Large intestine (tissue), 3 donors: ENCODE data around the gene STXBP6. TPM values are rescaled to one million over a fixed set of nuclear protein-coding genes. Genes with fewer than 3 reads are reported as not detected.

Source experiments
- DNase-seq, 2 donors: peaks; one replicate each; pipeline versions ENCODE4 v3.0.0 to v3.0.0-alpha.2; 2013
- H3K27ac ChIP-seq: one replicate; pipeline ENCODE4 v1.5.1; 2013; ENCODE audit warnings: low read length
- H3K27me3 ChIP-seq: 2 replicates; pipeline ENCODE4 v1.6.1; 2013; ENCODE audit warnings: low read length; ENCODE audit not compliant: control insufficient read depth, insufficient read depth
- H3K36me3 ChIP-seq: 2 replicates; pipeline ENCODE4 v1.6.1; 2013; ENCODE audit warnings: low read length; ENCODE audit not compliant: control insufficient read depth, insufficient read depth
- H3K4me1 ChIP-seq: one replicate; pipeline ENCODE4 v1.6.1; 2013; ENCODE audit warnings: low read length; ENCODE audit not compliant: control insufficient read depth, insufficient read depth
- H3K4me3 ChIP-seq: one replicate; pipeline ENCODE4 v1.5.1; 2013; ENCODE audit warnings: low read length
- H3K9me3 ChIP-seq: one replicate; pipeline ENCODE4 v1.6.1; 2013; ENCODE audit warnings: mild to moderate bottlenecking, low read depth, low read length, moderate library complexity; ENCODE audit not compliant: control insufficient read depth
- WGBS: methylation state at CpG from one replicate; pipeline ENCODE4 v1.1.5; 2013; ENCODE audit warnings: low lambda C conversion rate; ENCODE audit not compliant: insufficient coverage; 5-methylcytosine and 5-hydroxymethylcytosine counted together
- polyA plus RNA-seq: library from polyadenylated mRNA; unstranded; fragments of 120-200 nt; gene quantifications from one replicate; pipeline ENCODE4 v1.2.1, GENCODE V29; 2013

STXBP6 gene
- polyA plus RNA-seq, 1 donor, result 27.8 TPM

- WGBS, result no CpG with 5 or more reads among the region's 4 CpGs
- H3K4me1 ChIP-seq, result peaks cover 17% of the 10 kb centered on the region
- H3K9me3 ChIP-seq, result no peaks in the 10 kb centered on the region
- H3K27me3 ChIP-seq, result no peaks in the 10 kb centered on the region
- H3K4me3 ChIP-seq, result no peak overlapping the region
- DNase-seq, result no peak
- H3K36me3 ChIP-seq, result no peaks in the 10 kb centered on the region
- H3K27ac ChIP-seq, result no peak overlapping the region
Observed at GRCh38 chr14:24908592-24909236, 141.2 kb downstream of the STXBP6 start.

DNA sequence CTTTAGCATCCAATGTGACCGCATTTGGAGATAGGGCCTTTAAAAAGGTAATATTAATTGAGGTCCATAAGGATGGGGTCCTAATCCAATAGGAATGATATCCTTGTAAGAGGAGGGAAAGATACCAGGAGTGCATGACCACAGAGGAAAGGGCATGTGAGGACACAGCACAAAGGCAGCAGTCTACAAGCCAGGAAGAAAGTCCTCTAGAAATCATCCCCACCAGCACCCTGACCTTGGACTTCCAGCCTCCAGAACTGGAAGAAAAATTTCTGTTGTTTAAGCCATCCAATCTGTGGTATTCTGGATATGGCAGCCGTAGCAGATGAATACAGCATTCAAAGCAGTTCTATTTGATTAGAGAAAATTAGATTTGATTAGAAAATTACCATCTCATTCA is 145.4 kb downstream of the STXBP6 start:
- Histone ChIP-seq H3K4me3 (no peak overlapping the region), H3K36me3 (no peaks in the 10 kb centered on the region), H3K27ac (no peak overlapping the region), H3K4me1 (no peaks in the 10 kb centered on the region), H3K27me3 (no peaks in the 10 kb centered on the region), H3K9me3 (no peaks in the 10 kb centered on the region)
- WGBS, result no CpG with 5 or more reads among the region's 2 CpGs
- no peak for DNase-seq

DNA sequence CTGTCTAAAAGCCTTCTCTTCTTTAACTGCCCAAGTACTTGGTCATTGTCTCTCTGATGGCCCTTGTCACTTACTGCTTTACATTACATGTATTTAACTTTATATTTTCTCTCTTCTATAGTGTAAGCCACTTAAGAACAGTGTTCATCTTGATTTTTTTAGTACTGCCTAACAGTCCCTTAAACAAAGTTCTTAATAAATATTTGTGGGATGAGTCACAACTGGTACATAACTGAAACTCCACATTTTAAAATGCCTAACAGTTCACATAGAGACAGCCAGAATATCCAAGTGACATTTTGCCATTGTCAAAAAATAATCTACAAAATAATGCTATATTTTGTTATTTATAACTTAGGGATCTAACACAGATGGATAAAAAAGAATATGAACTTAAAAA is 146.6 kb downstream of the STXBP6 start:
- DNase-seq, result no peak
- no peaks in the 10 kb centered on the region for H3K4me1 ChIP-seq
- H3K36me3 ChIP-seq, result no peaks in the 10 kb centered on the region
- no peaks in the 10 kb centered on the region for H3K9me3 ChIP-seq
- H3K4me3 ChIP-seq, result no peak overlapping the region
- no peaks in the 10 kb centered on the region for H3K27me3 ChIP-seq
- H3K27ac ChIP-seq, result no peak overlapping the region

- WGBS, result 80% methylated on average over 4 of the region's 6 CpGs
- DNase-seq, result no peak
- no peaks in the 10 kb centered on the region for H3K36me3 ChIP-seq
- no peaks in the 10 kb centered on the region for H3K4me1 ChIP-seq
- H3K27ac ChIP-seq, result no peak overlapping the region
- no peak overlapping the region for H3K4me3 ChIP-seq
- H3K27me3 ChIP-seq, result no peaks in the 10 kb centered on the region
- no peaks in the 10 kb centered on the region for H3K9me3 ChIP-seq
Observed at GRCh38 chr14:24900269-24901100, 149.5 kb downstream of the STXBP6 start.

GRCh38 chr14:24897793-24898192 is 152.2 kb downstream of the STXBP6 start:
- Histone ChIP-seq H3K4me1 (no peaks in the 10 kb centered on the region), H3K4me3 (no peak overlapping the region), H3K27ac (no peak overlapping the region), H3K36me3 (no peaks in the 10 kb centered on the region), H3K27me3 (no peaks in the 10 kb centered on the region), H3K9me3 (no peaks in the 10 kb centered on the region)
- DNase-seq, result no peak
- 100% methylated on average over 2 of the region's 3 CpGs for WGBS

DNA sequence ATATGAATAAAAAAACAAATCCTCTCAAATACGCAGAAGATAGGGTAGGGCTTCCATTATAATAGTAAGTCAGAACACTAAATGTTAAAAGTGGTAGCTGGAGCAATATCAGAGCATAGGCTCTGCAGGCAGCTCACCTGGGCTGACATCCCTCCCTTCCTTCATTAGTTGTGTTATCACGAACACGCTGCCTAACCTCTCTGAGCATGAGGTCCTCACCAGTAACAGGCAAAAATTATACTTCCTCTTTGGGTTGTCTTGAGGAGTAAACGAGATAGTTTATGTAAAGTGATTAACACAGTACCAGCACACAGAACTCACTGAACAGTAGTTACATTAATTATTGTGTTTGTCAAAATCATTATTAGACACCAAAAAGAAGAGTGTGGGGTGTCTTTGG is 154.3 kb downstream of the STXBP6 start:
- Histone ChIP-seq H3K27me3 (no peaks in the 10 kb centered on the region), H3K4me3 (no peak overlapping the region), H3K36me3 (no peaks in the 10 kb centered on the region), H3K4me1 (no peaks in the 10 kb centered on the region), H3K27ac (no peak overlapping the region), H3K9me3 (no peaks in the 10 kb centered on the region)
- WGBS, result 60% methylated on average over 1 of the region's 4 CpGs
- DNase-seq, result no peak

- no peaks in the 10 kb centered on the region for H3K9me3 ChIP-seq
- no peak overlapping the region for H3K4me3 ChIP-seq
- H3K27ac ChIP-seq, result no peak overlapping the region
- H3K4me1 ChIP-seq, result no peaks in the 10 kb centered on the region
- no peaks in the 10 kb centered on the region for H3K36me3 ChIP-seq
- no peak for DNase-seq
- 0% methylated on average over 1 of the region's 4 CpGs for WGBS
- H3K27me3 ChIP-seq, result no peaks in the 10 kb centered on the region
Observed at GRCh38 chr14:24895243-24895583, 154.7 kb downstream of the STXBP6 start.

GRCh38 chr14:24894583-24895242 is 155.2 kb downstream of the STXBP6 start:
- H3K27me3 ChIP-seq, result no peaks in the 10 kb centered on the region
- no peaks in the 10 kb centered on the region for H3K4me1 ChIP-seq
- DNase-seq, result no peak
- no CpG with 5 or more reads among the region's 5 CpGs for WGBS
- no peaks in the 10 kb centered on the region for H3K9me3 ChIP-seq
- no peak overlapping the region for H3K27ac ChIP-seq
- no peak overlapping the region for H3K4me3 ChIP-seq
- H3K36me3 ChIP-seq, result no peaks in the 10 kb centered on the region

- Histone ChIP-seq H3K4me1 (peaks cover 4% of the 10 kb centered on the region), H3K27ac (no peak overlapping the region), H3K36me3 (no peaks in the 10 kb centered on the region), H3K9me3 (no peaks in the 10 kb centered on the region), H3K4me3 (no peak overlapping the region), H3K27me3 (no peaks in the 10 kb centered on the region)
- no peak for DNase-seq
- no CpG with 5 or more reads among the region's 6 CpGs for WGBS
Observed at GRCh38 chr14:24892497-24893051, 157.4 kb downstream of the STXBP6 start.

DNA sequence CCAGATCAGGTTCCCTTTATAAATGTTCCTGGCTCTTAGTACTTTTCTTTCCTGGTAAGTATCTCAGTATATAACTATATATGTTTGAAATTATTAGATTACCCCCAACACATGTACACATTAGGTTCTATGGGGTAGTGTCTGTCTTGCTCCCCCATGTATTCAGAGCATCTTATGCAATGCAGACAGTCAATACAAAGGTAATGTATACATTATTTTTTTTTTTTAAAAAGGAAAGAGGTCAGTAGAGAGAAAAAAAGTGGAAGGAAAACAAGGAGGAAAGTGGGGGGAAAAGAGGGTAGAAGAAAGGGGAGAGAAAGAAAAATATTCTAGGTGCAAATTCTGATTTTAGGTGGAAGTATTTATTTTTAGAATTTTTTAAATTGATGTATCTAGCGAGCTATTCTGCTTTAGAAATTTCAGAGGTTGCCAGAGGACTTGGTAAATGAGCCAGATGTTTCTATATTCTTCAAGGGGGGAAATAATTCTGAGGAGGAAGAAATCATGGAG is 157.9 kb downstream of the STXBP6 start:
- no peak for DNase-seq
- Histone ChIP-seq H3K4me3 (no peak overlapping the region), H3K9me3 (no peaks in the 10 kb centered on the region), H3K36me3 (no peaks in the 10 kb centered on the region), H3K27ac (no peak overlapping the region), H3K27me3 (no peaks in the 10 kb centered on the region), H3K4me1 (peaks cover 4% of the 10 kb centered on the region)
- WGBS, result 100% methylated on average over 1 of the region's 1 CpG
